Myocyte (in vitro differentiated cells): ENCODE results near the gene SORL1. TPM values are rescaled to one million over a fixed set of nuclear protein-coding genes. Genes with fewer than 3 reads are reported as not detected.

Experiments
- DNase-seq: peaks from one replicate; pipeline ENCODE4 v3.0.0-alpha.2; 2012; ENCODE audit warnings: low read depth
- total RNA-seq: library from RNA; depleted of rRNA; stranded (reverse); fragments of >200 nt; gene quantifications from 2 replicates; pipeline ENCODE4 v1.2.3, GENCODE V29; 2014

Gene SORL1
- total RNA-seq, 1 donor from 2014 or later = 0.29 TPM

GRCh38 chr11:121429556-121429955 is 22.6 kb upstream of the SORL1 start:
- no peak for DNase-seq

- DNase-seq = no peak
Measured at GRCh38 chr11:121431820-121432526, 20.1 kb upstream of the SORL1 start.

- DNase-seq = no peak
Measured at GRCh38 chr11:121435132-121435531, 17.0 kb upstream of the SORL1 start.

- DNase-seq = no peak
Measured at GRCh38 chr11:121435551-121436511, 16.3 kb upstream of the SORL1 start.

GRCh38 chr11:121437018-121437685 is 15.0 kb upstream of the SORL1 start:
- no peak for DNase-seq

- no peak for DNase-seq
Measured at GRCh38 chr11:121437686-121438078, 14.4 kb upstream of the SORL1 start.

- DNase-seq = no peak
Measured at GRCh38 chr11:121439337-121439736, 12.8 kb upstream of the SORL1 start.

GRCh38 chr11:121439759-121440158 is 12.4 kb upstream of the SORL1 start:
- no peak for DNase-seq

GRCh38 chr11:121441521-121441920 is 10.6 kb upstream of the SORL1 start:
- DNase-seq = no peak

- no peak for DNase-seq
Measured at GRCh38 chr11:121443688-121444275, 8.3 kb upstream of the SORL1 start.

- no peak for DNase-seq
Measured at GRCh38 chr11:121444526-121444925, 7.6 kb upstream of the SORL1 start.

- no peak for DNase-seq
Measured at GRCh38 chr11:121445071-121445768, 6.9 kb upstream of the SORL1 start.

GRCh38 chr11:121446752-121447156 is 5.4 kb upstream of the SORL1 start:
- no peak for DNase-seq

GRCh38 chr11:121448011-121448410 is 4.1 kb upstream of the SORL1 start:
- DNase-seq = no peak

- DNase-seq = no peak
Measured at GRCh38 chr11:121448431-121448941, 3.6 kb upstream of the SORL1 start.

GRCh38 chr11:121449123-121449522 is 3.0 kb upstream of the SORL1 start:
- DNase-seq = no peak

- DNase-seq = no peak
Measured at GRCh38 chr11:121449626-121450025, 2.5 kb upstream of the SORL1 start.

- no peak for DNase-seq
Measured at GRCh38 chr11:121450401-121450800, 1.7 kb upstream of the SORL1 start.

- no peak for DNase-seq
Measured at GRCh38 chr11:121451178-121451985, 732 bp upstream of the SORL1 start.
